Tibial artery (tissue), 4 donors: ENCODE data around the gene RHOBTB3.

Experiments used
- DNase-seq, 2 donors: peaks; one replicate each; pipeline ENCODE4 v3.0.0-alpha.2; 2019
- H3K27ac ChIP-seq, 2 donors: fragments of 200-600 bp; sonication (generic) in 1 of 2; 1 replicate in 1 of 2; 2 replicates in 1 of 2; pipeline ENCODE4 v1.5.1; 2018 to 2019; ENCODE audit warnings: mild to moderate bottlenecking in 1 of 2
- H3K27me3 ChIP-seq, 2 donors: fragments of 200-600 bp; sonication (generic) in 1 of 2; one replicate each; pipeline versions ENCODE4 v1.5.1 to v1.6.0; 2016 to 2019
- H3K36me3 ChIP-seq, 3 donors: fragments of 200-600 bp; sonication (generic) in 2 of 3; one replicate each; pipeline ENCODE4 v1.5.1; 2016 to 2019; ENCODE audit warnings: mild to moderate bottlenecking in 2 of 3
- H3K4me1 ChIP-seq, 4 donors: fragments of 200-600 bp; sonication (generic) in 2 of 4; 1 replicate in 3 of 4; 2 replicates in 1 of 4; pipeline ENCODE4 v1.5.1; 2016 to 2019
- H3K4me3 ChIP-seq, 2 donors: fragments of 200-600 bp; sonication (generic) in 1 of 2; 1 replicate in 1 of 2; 2 replicates in 1 of 2; pipeline ENCODE4 v1.5.1; 2018 to 2019; ENCODE audit warnings: mild to moderate bottlenecking in 2 of 2
- H3K9me3 ChIP-seq, 3 donors: fragments of 200-600 bp; sonication (generic) in 1 of 3; one replicate each; pipeline ENCODE4 v1.5.1; 2016 to 2019
- CTCF ChIP-seq, 2 experiments: fragments of 200-600 bp in 1 of 2; fragments of 450-650 bp in 1 of 2; IDR thresholded peaks; one replicate each; pipeline ENCODE4 v1.5.1; 2017 to 2019; ENCODE audit warnings: antibody characterized with exemption in 2 of 2, mild to moderate bottlenecking in 1 of 2, moderate library complexity in 1 of 2
- intact Hi-C: fragments of 100-400 bp; cut with DNase I; formaldehyde crosslinking; loops from one replicate; pipeline ENCODE4 v1.15.0; 2023; ENCODE audit warnings: low total_unique reads

The RHOBTB3 gene

DNA sequence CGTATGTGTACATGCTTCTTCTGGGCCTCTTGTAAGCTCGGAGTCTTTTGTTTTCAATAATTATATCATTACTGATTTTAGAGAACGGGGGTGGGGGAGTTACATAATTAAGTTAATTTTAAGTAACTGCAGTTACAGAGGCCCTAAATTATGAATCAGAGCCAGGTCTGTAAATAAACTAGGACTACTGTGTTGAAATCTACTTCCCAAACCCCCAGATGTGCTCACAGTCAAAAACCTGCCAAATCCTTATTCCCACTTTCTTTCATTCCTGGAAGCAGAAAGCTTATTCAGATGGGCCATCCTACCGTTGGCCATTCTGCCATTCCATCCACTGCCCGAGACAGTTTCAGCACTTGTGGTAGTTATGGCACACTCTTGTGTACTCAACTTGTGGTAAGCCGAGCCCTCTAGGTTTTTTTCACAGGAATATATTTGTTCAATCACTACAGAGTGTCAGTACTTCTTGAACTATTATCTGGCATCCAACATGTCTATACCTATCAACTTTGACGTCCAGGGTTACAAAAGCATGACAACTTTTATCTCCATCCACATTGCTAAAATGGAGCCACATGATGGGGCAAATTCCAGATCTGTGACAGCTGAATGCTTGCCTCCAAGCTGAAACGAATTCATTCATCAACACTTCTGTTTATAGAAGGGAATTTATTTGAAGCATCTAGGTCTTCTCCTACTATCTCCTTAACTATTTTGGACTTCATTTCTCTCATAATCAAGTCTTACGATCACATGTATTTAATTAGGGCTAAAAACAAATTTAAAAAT lies 53.6 kb downstream of the RHOBTB3 start:
- H3K9me3 ChIP-seq: no peaks in the 10 kb centered on the region
- peaks cover 6 to 17% (median 9%) of the 10 kb centered on the region in 3 donors for H3K36me3 ChIP-seq
- H3K4me1 ChIP-seq: peaks cover 0 to 18% (median 2%) of the 10 kb centered on the region in 4 donors
- no peak overlapping the region for H3K4me3 ChIP-seq
- H3K27ac ChIP-seq: no peak overlapping the region
- DNase-seq: no peak
- intact Hi-C loops: loop anchor here (10.0 kb wide), 1 partner anchor 120 kb away; no protein-coding TSS in a partner anchor
- no peak for TF ChIP-seq CTCF (IDR thresholded peaks at IDR 0.05)
- H3K27me3 ChIP-seq: no peaks in the 10 kb centered on the region

DNA sequence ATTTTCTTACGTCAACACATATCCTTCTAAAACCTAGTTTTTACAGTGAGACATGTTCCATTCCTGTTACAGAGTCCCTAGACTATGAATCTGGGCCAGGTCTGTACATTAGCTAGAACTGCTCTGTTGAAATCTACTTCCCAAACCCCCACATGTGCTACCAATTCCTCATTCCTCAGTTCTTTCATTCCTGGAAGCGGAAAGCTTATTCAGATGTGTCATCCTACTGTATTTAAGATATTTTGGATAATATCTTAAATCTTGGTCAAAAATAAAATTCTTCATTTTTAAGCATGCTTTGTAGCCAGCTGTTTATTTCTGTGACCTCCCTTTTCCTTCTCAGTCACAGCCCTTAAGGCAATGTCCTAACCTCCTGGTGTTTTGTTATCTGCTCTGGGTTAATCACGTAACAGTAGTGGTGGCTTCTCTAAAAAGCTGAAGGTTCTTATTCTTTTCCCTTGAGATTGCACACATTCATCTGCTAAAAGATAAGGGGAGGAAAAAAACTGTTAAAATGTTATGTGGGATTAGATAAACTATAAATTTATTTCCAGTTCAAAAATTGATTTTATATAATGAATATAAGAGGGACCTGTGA lies 55.8 kb downstream of the RHOBTB3 start:
- Histone ChIP-seq H3K4me3 (no peak overlapping the region), H3K27ac (no peak overlapping the region), H3K27me3 (no peaks in the 10 kb centered on the region), H3K36me3 (peaks cover 6 to 18% (median 17%) of the 10 kb centered on the region in 3 donors), H3K9me3 (no peaks in the 10 kb centered on the region), H3K4me1 (no peaks in the 10 kb centered on the region)
- intact Hi-C loops: loop anchor here (10.0 kb wide), 1 partner anchor 122 kb away; no protein-coding TSS in a partner anchor
- no peak for TF ChIP-seq CTCF (IDR thresholded peaks at IDR 0.05)
- DNase-seq: no peak

GRCh38 chr5:95788493-95788892 lies 57.4 kb downstream of the RHOBTB3 start:
- no peak for TF ChIP-seq CTCF (IDR thresholded peaks at IDR 0.05)
- no peaks in the 10 kb centered on the region for H3K9me3 ChIP-seq
- H3K27me3 ChIP-seq: no peaks in the 10 kb centered on the region
- no peak for DNase-seq
- H3K27ac ChIP-seq: no peak overlapping the region
- peaks cover 6 to 18% (median 17%) of the 10 kb centered on the region in 3 donors for H3K36me3 ChIP-seq
- no peak overlapping the region for H3K4me3 ChIP-seq
- no peaks in the 10 kb centered on the region for H3K4me1 ChIP-seq
- intact Hi-C loops: loop anchor here (10.0 kb wide), 1 partner anchor 124 kb away; no protein-coding TSS in a partner anchor

GRCh38 chr5:95791751-95792150 lies 60.6 kb downstream of the RHOBTB3 start:
- TF ChIP-seq CTCF (IDR thresholded peaks at IDR 0.05): no peak
- H3K27me3 ChIP-seq: no peaks in the 10 kb centered on the region
- H3K27ac ChIP-seq: no peak overlapping the region
- DNase-seq: no peak
- intact Hi-C loops: no loop called here
- peaks cover 6 to 10% (median 9%) of the 10 kb centered on the region in 3 donors for H3K36me3 ChIP-seq
- H3K9me3 ChIP-seq: no peaks in the 10 kb centered on the region
- H3K4me3 ChIP-seq: no peak overlapping the region
- no peaks in the 10 kb centered on the region for H3K4me1 ChIP-seq

GRCh38 chr5:95794070-95794516 lies 63.0 kb downstream of the RHOBTB3 start:
- H3K27ac ChIP-seq: no peak overlapping the region
- no peaks in the 10 kb centered on the region for H3K27me3 ChIP-seq
- TF ChIP-seq CTCF (IDR thresholded peaks at IDR 0.05): no peak
- H3K4me3 ChIP-seq: no peak overlapping the region
- no peaks in the 10 kb centered on the region for H3K4me1 ChIP-seq
- H3K9me3 ChIP-seq: no peaks in the 10 kb centered on the region
- intact Hi-C loops: no loop called here
- DNase-seq: no peak
- H3K36me3 ChIP-seq: peaks cover 0 to 9% (median 0%) of the 10 kb centered on the region in 3 donors
